ENCODE results near the gene CBX4. TPM values are rescaled to one million over a fixed set of nuclear protein-coding genes. Genes with fewer than 3 reads are reported as not detected.
"Not testable (repeated sequence)": the region's sequence is repeated elsewhere in the genome, so short reads cannot be mapped to it uniquely, and the experiment has no call there.

The CBX4 gene
- total and polyA plus RNA-seq, 7 experiments from 2014 or later: 4.0 to 134 (median 78.3) TPM

- ATAC-seq; intact Hi-C loops (cut with micrococcal nuclease); H3K27ac Mint-ChIP-seq: not testable (repeated sequence)
Measured at GRCh38 chr17:79853168-79853567, 13.9 kb upstream of the CBX4 start.

GRCh38 chr17:79852748-79853147 lies 13.5 kb upstream of the CBX4 start:
- ATAC-seq: no peak

More at GRCh38 chr17:79853168-79853567, 13.9 kb upstream of the CBX4 start:
- H3K27me3 Mint-ChIP-seq: peaks cover 0 to 20% (median 5%) of the 10 kb centered on the region in 5 donors
- H3K36me3 ChIP-seq (ENCODE audit: control insufficient read depth in 2 of 3, insufficient read depth in 3 of 3, low read length in 3 of 3); H3K36me3 Mint-ChIP-seq; POLR2A ChIA-PET; H3K9me3 Mint-ChIP-seq; H3K4me1 Mint-ChIP-seq; H3K27me3 ChIP-seq (ENCODE audit: control insufficient read depth in 2 of 2, insufficient read depth in 2 of 2, low read length in 2 of 2); H3K9me3 ChIP-seq (ENCODE audit: control insufficient read depth in 2 of 3, low read length in 3 of 3); DNase-seq; H3K4me3 ChIP-seq (ENCODE audit: low read length); H3K27ac ChIP-seq (ENCODE audit: low read depth, low read length); H3K4me1 ChIP-seq (ENCODE audit: control insufficient read depth in 2 of 2, insufficient read depth in 2 of 2, low read length in 2 of 2): not testable (repeated sequence)
- CTCF ChIA-PET: interaction anchor here (0.6 kb wide), 1 partner anchor 1691 kb away, joined by 4 read pairs; no protein-coding TSS in a partner anchor
- peak overlapping the region in 2 of 10 donors; percentile 45 to 47 for H3K4me3 Mint-ChIP-seq

GRCh38 chr17:79851461-79851817 lies 12.2 kb upstream of the CBX4 start:
- Mint-ChIP-seq H3K27ac (peak overlapping the region in 2 of 9 donors; percentile 41 to 79), H3K27me3 (peaks cover 0 to 13% (median 7%) of the 10 kb centered on the region in 5 donors), H3K4me1 (peaks cover 0 to 8% (median 4%) of the 10 kb centered on the region in 7 donors), H3K36me3 (no peaks in the 10 kb centered on the region), H3K4me3 (no peak overlapping the region), H3K9me3 (no peaks in the 10 kb centered on the region)
- intact Hi-C loops (cut with micrococcal nuclease): no loop called here
- no peak for ATAC-seq
- Histone ChIP-seq H3K36me3 (ENCODE audit: control insufficient read depth in 2 of 3, insufficient read depth in 3 of 3, low read length in 3 of 3) (no peaks in the 10 kb centered on the region), H3K9me3 (ENCODE audit: control insufficient read depth in 2 of 3, low read length in 3 of 3) (no peaks in the 10 kb centered on the region), H3K27me3 (ENCODE audit: control insufficient read depth in 2 of 2, insufficient read depth in 2 of 2, low read length in 2 of 2) (no peaks in the 10 kb centered on the region), H3K27ac (ENCODE audit: low read depth, low read length) (no peak overlapping the region), H3K4me1 (ENCODE audit: control insufficient read depth in 2 of 2, insufficient read depth in 2 of 2, low read length in 2 of 2) (no peaks in the 10 kb centered on the region), H3K4me3 (ENCODE audit: low read length) (no peak overlapping the region)
- no peak for DNase-seq
- CTCF ChIA-PET: interaction anchor here (0.5 kb wide), 1 partner anchor 15 kb away, joined by 5 read pairs; no protein-coding TSS in a partner anchor
- POLR2A ChIA-PET: interaction anchor here (0.7 kb wide), 1 partner anchor 145 kb away, joined by 4 read pairs; no protein-coding TSS in a partner anchor

More at GRCh38 chr17:79852748-79853147, 13.5 kb upstream of the CBX4 start:
- H3K4me3 ChIP-seq (ENCODE audit: low read length): no peak overlapping the region
- H3K9me3 ChIP-seq (ENCODE audit: control insufficient read depth in 2 of 3, low read length in 3 of 3): no peaks in the 10 kb centered on the region
- intact Hi-C loops (cut with micrococcal nuclease): no loop called here
- ChIA-PET POLR2A (interaction anchor here (0.9 kb wide), 1 partner anchor 10 kb away, joined by 3 read pairs; no protein-coding TSS in a partner anchor), CTCF (interaction anchor here (0.6 kb wide), 1 partner anchor 1691 kb away, joined by 4 read pairs; no protein-coding TSS in a partner anchor)
- H3K4me1 ChIP-seq (ENCODE audit: control insufficient read depth in 2 of 2, insufficient read depth in 2 of 2, low read length in 2 of 2): no peaks in the 10 kb centered on the region
- H3K36me3 ChIP-seq (ENCODE audit: control insufficient read depth in 2 of 3, insufficient read depth in 3 of 3, low read length in 3 of 3): no peaks in the 10 kb centered on the region
- Mint-ChIP-seq H3K27ac (peak overlapping the region in 1 of 9 donors; percentile 73), H3K9me3 (no peaks in the 10 kb centered on the region), H3K36me3 (no peaks in the 10 kb centered on the region), H3K27me3 (peaks cover 0 to 22% (median 7%) of the 10 kb centered on the region in 5 donors), H3K4me3 (peak overlapping the region in 9 of 10 donors; percentile 21 to 76 (median 47)), H3K4me1 (peaks cover 0 to 8% (median 4%) of the 10 kb centered on the region in 7 donors)
- DNase-seq: peak in 1 of 9 donors; percentile 19
- no peaks in the 10 kb centered on the region for H3K27me3 ChIP-seq (ENCODE audit: control insufficient read depth in 2 of 2, insufficient read depth in 2 of 2, low read length in 2 of 2)
- H3K27ac ChIP-seq (ENCODE audit: low read depth, low read length): no peak overlapping the region

GRCh38 chr17:79850571-79851460 lies 11.6 kb upstream of the CBX4 start:
- H3K36me3 Mint-ChIP-seq: no peaks in the 10 kb centered on the region
- no peaks in the 10 kb centered on the region for H3K9me3 Mint-ChIP-seq
- peak overlapping the region in 1 of 9 donors; percentile 79 for H3K27ac Mint-ChIP-seq
- CTCF ChIA-PET: interaction anchor here (0.5 kb wide), 1 partner anchor 16 kb away, joined by 5 read pairs; no protein-coding TSS in a partner anchor
- no peak overlapping the region for H3K4me3 Mint-ChIP-seq
- POLR2A ChIA-PET: no interaction called here
- peaks cover 0 to 18% (median 7%) of the 10 kb centered on the region in 5 donors for H3K27me3 Mint-ChIP-seq
- H3K4me1 Mint-ChIP-seq: peaks cover 0 to 10% (median 4%) of the 10 kb centered on the region in 7 donors
- intact Hi-C loops (cut with micrococcal nuclease): no loop called here
- Histone ChIP-seq H3K27ac (ENCODE audit: low read depth, low read length) (no peak overlapping the region), H3K9me3 (ENCODE audit: control insufficient read depth in 2 of 3, low read length in 3 of 3) (no peaks in the 10 kb centered on the region), H3K4me3 (ENCODE audit: low read length) (no peak overlapping the region), H3K36me3 (ENCODE audit: control insufficient read depth in 2 of 3, insufficient read depth in 3 of 3, low read length in 3 of 3) (no peaks in the 10 kb centered on the region), H3K27me3 (ENCODE audit: control insufficient read depth in 2 of 2, insufficient read depth in 2 of 2, low read length in 2 of 2) (no peaks in the 10 kb centered on the region), H3K4me1 (ENCODE audit: control insufficient read depth in 2 of 2, insufficient read depth in 2 of 2, low read length in 2 of 2) (no peaks in the 10 kb centered on the region)
- DNase-seq (no peak), ATAC-seq (no peak)

GRCh38 chr17:79849953-79850352 lies 10.7 kb upstream of the CBX4 start:
- Mint-ChIP-seq H3K4me3 (no peak overlapping the region), H3K4me1 (peaks cover 0 to 14% (median 8%) of the 10 kb centered on the region in 7 donors), H3K9me3 (no peaks in the 10 kb centered on the region), H3K27me3 (peaks cover 0 to 26% (median 7%) of the 10 kb centered on the region in 5 donors), H3K36me3 (no peaks in the 10 kb centered on the region), H3K27ac (no peak overlapping the region)
- Histone ChIP-seq H3K27me3 (ENCODE audit: control insufficient read depth in 2 of 2, insufficient read depth in 2 of 2, low read length in 2 of 2) (no peaks in the 10 kb centered on the region), H3K27ac (ENCODE audit: low read depth, low read length) (no peak overlapping the region), H3K36me3 (ENCODE audit: control insufficient read depth in 2 of 3, insufficient read depth in 3 of 3, low read length in 3 of 3) (no peaks in the 10 kb centered on the region), H3K4me1 (ENCODE audit: control insufficient read depth in 2 of 2, insufficient read depth in 2 of 2, low read length in 2 of 2) (no peaks in the 10 kb centered on the region), H3K9me3 (ENCODE audit: control insufficient read depth in 2 of 3, low read length in 3 of 3) (no peaks in the 10 kb centered on the region), H3K4me3 (ENCODE audit: low read length) (no peak overlapping the region)
- CTCF ChIA-PET: no interaction called here
- ATAC-seq (no peak), DNase-seq (no peak)
- intact Hi-C loops (cut with micrococcal nuclease): loop anchor here in 1 of 2 donors (5.0 to 10.0 kb wide), 3 partner anchors 65 to 1545 kb away; partner anchors contain the start of gene BAHCC1
- POLR2A ChIA-PET: no interaction called here

- Mint-ChIP-seq H3K27me3 (peaks cover 0 to 30% (median 10%) of the 10 kb centered on the region in 5 donors), H3K36me3 (no peaks in the 10 kb centered on the region), H3K27ac (peak overlapping the region in 1 of 9 donors; percentile 20), H3K9me3 (no peaks in the 10 kb centered on the region), H3K4me1 (peaks cover 0 to 18% (median 9%) of the 10 kb centered on the region in 7 donors), H3K4me3 (no peak overlapping the region)
- Histone ChIP-seq H3K27ac (ENCODE audit: low read depth, low read length) (no peak overlapping the region), H3K36me3 (ENCODE audit: control insufficient read depth in 2 of 3, insufficient read depth in 3 of 3, low read length in 3 of 3) (no peaks in the 10 kb centered on the region), H3K4me1 (ENCODE audit: control insufficient read depth in 2 of 2, insufficient read depth in 2 of 2, low read length in 2 of 2) (peaks cover 9 to 11% of the 10 kb centered on the region in 2 donors), H3K9me3 (ENCODE audit: control insufficient read depth in 2 of 3, low read length in 3 of 3) (no peaks in the 10 kb centered on the region), H3K4me3 (ENCODE audit: low read length) (no peak overlapping the region), H3K27me3 (ENCODE audit: control insufficient read depth in 2 of 2, insufficient read depth in 2 of 2, low read length in 2 of 2) (peaks cover 0 to 4% of the 10 kb centered on the region in 2 donors)
- CTCF ChIA-PET: interaction anchor here (1.7 kb wide), 1 partner anchor 102 kb away, joined by 3 read pairs; no protein-coding TSS in a partner anchor
- DNase-seq: no peak
- ATAC-seq: no peak
- intact Hi-C loops (cut with micrococcal nuclease): loop anchor here in 1 of 2 donors (5.0 to 10.0 kb wide), 3 partner anchors 66 to 1546 kb away; partner anchors contain the start of gene BAHCC1
- POLR2A ChIA-PET: no interaction called here
Measured at GRCh38 chr17:79848370-79848766, 9.1 kb upstream of the CBX4 start.
